ENCODE measurements around the gene LINC00632.

Gene LINC00632

DNA sequence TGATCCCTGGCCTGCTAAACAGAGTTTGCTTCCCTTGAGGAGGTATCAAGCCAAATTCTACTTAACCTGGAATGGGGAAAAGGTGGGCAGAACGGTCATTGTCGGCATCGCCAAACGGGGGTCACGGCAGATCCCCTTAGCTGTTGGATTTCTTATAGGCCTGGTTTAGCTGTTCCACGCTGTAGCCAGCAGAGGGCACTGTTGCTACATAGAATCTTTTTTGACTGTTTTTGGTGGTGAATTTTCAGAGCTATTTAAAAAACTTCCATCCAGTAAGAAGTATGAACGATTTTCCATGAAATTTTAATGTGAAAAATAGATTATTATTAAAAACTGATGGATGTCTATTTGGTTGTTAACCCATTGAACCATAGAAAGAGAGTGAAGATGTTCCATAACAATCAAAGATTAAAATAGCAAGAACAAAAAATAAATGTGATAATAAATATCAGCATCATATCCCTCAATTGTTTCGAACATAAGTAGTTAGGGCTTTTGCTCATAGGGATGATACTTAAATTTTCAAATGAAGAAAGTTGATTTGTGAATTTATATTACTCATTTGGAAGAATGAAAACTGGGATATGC, 56.6 kb downstream of the LINC00632 start:
- DNase-seq = no peak

- no peak for DNase-seq
Observed at GRCh38 chrX:140767646-140768045, 58.1 kb downstream of the LINC00632 start.

DNA sequence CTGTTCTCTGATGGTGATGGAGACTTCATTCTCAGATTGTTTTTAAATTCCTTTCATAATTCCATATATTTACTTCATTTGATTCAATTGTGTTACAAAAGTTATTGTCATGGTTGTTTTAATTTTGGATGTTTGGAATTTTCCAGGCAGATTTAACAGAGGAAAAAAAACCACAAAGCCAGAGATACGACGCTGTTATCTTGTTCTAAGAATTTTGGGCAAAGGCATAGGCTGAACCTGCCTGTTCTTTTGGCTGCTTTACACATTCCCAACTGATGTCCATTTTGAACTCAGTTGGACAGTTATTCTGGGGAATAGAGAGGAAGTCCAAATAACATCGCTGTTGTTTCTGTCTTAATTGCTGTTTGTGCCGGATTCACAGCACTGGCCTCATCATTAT, 65.7 kb downstream of the LINC00632 start:
- no peak for DNase-seq

GRCh38 chrX:140776320-140776719, 66.8 kb downstream of the LINC00632 start:
- DNase-seq = no peak

GRCh38 chrX:140794642-140795041, 85.1 kb downstream of the LINC00632 start:
- DNase-seq = no peak

- no peak for DNase-seq
Observed at GRCh38 chrX:140799216-140799615, 89.7 kb downstream of the LINC00632 start.

DNA sequence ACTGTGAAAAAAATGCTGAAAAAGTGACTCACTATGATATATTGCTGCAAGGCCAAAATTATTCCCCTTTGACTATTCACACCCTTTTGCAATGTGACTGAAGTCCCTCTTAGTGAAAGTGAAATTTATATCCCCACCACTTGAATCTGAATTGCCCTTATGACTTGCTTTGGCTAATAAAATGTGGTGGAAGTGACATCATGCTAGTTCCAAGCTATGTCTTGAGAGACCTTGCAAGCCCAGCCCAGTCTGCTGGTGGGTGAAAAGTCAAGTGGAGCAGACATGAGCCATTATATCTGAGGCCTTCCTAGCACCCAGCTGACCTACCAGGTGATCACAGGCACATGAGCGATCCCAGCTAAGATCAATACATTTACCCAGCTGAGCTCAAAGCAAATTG, 94.7 kb downstream of the LINC00632 start:
- DNase-seq = no peak

DNA sequence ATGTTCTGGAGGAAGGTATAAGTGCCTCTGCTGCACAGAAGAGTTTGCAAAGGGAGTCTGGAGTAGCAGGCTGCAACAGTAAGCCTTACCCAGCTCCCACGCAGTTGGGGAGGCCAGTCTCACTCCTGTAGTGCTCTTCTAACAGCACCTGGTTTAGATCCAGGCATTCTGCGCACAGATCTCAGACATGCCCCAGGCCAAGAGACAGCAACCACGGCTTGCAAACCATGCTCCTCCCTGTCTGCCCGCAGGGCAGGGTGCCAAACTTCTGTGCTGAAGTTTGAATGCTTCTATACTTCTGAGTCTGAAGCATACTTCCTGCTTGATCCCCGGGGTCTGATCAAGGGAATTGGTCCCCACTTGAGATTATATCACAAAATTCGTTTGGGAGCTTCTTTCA, 106.3 kb downstream of the LINC00632 start:
- DNase-seq = no peak

GRCh38 chrX:140817943-140818342, 108.4 kb downstream of the LINC00632 start:
- no peak for DNase-seq

GRCh38 chrX:140821280-140821679, 111.7 kb downstream of the LINC00632 start:
- DNase-seq = no peak

- no peak for DNase-seq
Observed at GRCh38 chrX:140822184-140822583, 112.6 kb downstream of the LINC00632 start.

DNA sequence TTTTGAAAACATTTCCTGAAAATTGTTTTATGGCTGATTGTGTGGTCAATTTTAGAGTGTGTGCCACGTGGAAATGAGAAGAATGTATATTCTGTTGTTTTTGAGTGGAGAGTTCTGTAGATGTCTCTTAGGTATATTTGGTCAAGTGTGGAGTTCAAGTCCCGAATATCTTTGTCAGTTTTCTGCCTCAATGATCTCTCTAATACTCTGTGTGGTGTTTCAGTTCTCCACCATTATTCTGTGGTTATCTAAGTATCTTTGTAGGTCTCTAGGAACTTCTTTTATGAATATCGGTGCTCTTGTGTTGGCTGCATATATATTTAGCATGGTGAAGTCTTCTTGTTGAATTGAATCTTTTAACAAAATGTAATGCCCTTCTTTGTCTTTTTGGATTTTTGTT, 113.3 kb downstream of the LINC00632 start:
- no peak for DNase-seq

DNA sequence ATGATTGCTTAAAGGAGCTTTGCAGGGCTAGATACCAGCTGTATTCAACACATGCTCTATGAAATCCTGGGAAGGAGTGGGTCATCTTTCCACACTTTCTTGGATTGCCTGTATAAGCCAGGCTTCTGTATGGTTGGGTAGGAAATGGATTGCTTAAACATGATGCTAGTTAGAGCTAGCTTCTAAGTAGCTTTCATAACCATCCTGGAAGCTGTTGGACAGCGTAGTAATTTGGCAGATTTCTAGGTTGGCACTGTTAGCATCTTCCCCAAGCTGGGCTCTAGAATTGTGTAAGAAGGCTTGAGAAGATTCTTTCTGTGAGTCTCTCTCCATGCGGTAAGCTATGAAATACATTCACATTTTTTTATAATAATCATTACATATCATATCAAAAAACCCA, 127.3 kb downstream of the LINC00632 start:
- no peak for DNase-seq
